Fibroblast of skin of left biceps (primary cell): Measurements from ENCODE around the gene GH1.
"Not testable (repeated sequence)": the region's sequence is repeated elsewhere in the genome, so short reads cannot be mapped to it uniquely, and the experiment has no call there.

Experiments used
- DNase-seq, 2 experiments: peaks; one replicate each; pipeline ENCODE4 v3.0.0-alpha.2; 2013; ENCODE audit warnings: low read depth in 2 of 2

The GH1 gene

GRCh38 chr17:63896524-63897354 lies 21.9 kb downstream of the GH1 start, which contains the start of gene CSH1:
Gene CSH1 (minus strand): TSS chr17:63896574. CDS start chr17:63896511, 63 bp downstream.
- DNase-seq = not testable (repeated sequence)

GRCh38 chr17:63894821-63895220 lies 23.8 kb downstream of the GH1 start:
- not testable (repeated sequence) for DNase-seq

- not testable (repeated sequence) for DNase-seq
These were observed 24.6 kb downstream of the GH1 start for GRCh38 chr17:63894021-63894420.

GRCh38 chr17:63892316-63893037 lies 26.2 kb downstream of the GH1 start:
- DNase-seq = not testable (repeated sequence)

- not testable (repeated sequence) for DNase-seq
These were observed 29.4 kb downstream of the GH1 start for GRCh38 chr17:63889026-63889848.

GRCh38 chr17:63885119-63885518 lies 33.5 kb downstream of the GH1 start:
- not testable (repeated sequence) for DNase-seq

GRCh38 chr17:63882626-63883126 lies 36.0 kb downstream of the GH1 start:
- not testable (repeated sequence) for DNase-seq

- DNase-seq = peak in 1 of 2 experiments; percentile 6
These were observed 36.6 kb downstream of the GH1 start, which contains the start of gene GH2 for GRCh38 chr17:63881935-63882601. Gene GH2 (minus strand): TSS chr17:63881944. CDS start chr17:63881801, 143 bp downstream.

- DNase-seq = not testable (repeated sequence)
These were observed 37.3 kb downstream of the GH1 start for GRCh38 chr17:63881337-63881736.

GRCh38 chr17:63880706-63881105 lies 37.9 kb downstream of the GH1 start:
- DNase-seq = no peak

GRCh38 chr17:63878413-63878812 lies 40.2 kb downstream of the GH1 start:
- DNase-seq = not testable (repeated sequence)

GRCh38 chr17:63874693-63875092 lies 43.9 kb downstream of the GH1 start:
- not testable (repeated sequence) for DNase-seq

GRCh38 chr17:63874061-63874626 lies 44.5 kb downstream of the GH1 start:
- not testable (repeated sequence) for DNase-seq

GRCh38 chr17:63873577-63873976 lies 45.1 kb downstream of the GH1 start, which contains the start of gene CSH2:
Gene CSH2 (minus strand): TSS chr17:63873677. CDS start chr17:63873614, 63 bp downstream.
- DNase-seq = not testable (repeated sequence)

- DNase-seq = not testable (repeated sequence)
These were observed 46.8 kb downstream of the GH1 start for GRCh38 chr17:63871646-63872365.

- DNase-seq = peak; percentile 25 to 27
These were observed 48.4 kb downstream of the GH1 start for GRCh38 chr17:63870292-63870665.

GRCh38 chr17:63869491-63870291 lies 48.9 kb downstream of the GH1 start:
- peak in 1 of 2 experiments; percentile 14 for DNase-seq
